ENCODE results near the gene TREH.
A peak's percentile ranks its signal among the peaks of the same experiment; 100 is the strongest.

Gene TREH

DNA sequence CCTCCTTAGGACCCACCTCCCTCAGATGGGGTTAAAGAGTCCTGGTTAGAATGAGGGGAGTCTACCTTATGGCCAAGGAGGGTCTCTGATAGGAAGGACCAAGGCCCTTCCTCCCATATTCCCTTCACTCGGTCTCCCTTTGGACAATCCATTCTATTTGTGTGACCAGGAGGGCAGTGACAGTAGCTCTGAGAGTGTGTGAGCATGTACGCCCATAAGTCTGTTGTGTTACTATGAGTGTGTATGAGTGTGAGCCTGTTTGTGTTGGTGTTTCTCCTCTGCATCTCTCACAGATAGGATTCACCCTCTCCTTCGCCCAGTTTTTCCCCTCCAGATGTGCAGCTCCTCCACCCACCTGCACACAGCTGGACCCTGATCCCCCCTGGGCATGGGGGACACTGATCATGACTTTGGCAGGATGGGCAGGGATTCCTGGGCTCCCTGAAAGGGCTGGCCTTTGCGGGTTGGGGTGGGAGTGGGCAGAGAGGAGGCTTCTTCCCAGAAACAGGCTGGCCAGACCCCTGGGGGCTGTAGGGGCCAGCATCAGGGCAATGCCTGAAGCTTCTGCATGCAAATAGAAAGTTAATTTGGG is 57.6 kb downstream of the TREH start:
- TF ChIP-seq, protein P1, sequence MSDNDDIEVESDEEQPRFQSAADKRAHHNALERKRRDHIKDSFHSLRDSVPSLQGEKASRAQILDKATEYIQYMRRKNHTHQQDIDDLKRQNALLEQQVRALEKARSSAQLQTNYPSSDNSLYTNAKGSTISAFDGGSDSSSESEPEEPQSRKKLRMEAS (IDR thresholded peaks at IDR 0.05; ENCODE audit: low read depth, low read length), result no peak
- TF ChIP-seq, protein P2, sequence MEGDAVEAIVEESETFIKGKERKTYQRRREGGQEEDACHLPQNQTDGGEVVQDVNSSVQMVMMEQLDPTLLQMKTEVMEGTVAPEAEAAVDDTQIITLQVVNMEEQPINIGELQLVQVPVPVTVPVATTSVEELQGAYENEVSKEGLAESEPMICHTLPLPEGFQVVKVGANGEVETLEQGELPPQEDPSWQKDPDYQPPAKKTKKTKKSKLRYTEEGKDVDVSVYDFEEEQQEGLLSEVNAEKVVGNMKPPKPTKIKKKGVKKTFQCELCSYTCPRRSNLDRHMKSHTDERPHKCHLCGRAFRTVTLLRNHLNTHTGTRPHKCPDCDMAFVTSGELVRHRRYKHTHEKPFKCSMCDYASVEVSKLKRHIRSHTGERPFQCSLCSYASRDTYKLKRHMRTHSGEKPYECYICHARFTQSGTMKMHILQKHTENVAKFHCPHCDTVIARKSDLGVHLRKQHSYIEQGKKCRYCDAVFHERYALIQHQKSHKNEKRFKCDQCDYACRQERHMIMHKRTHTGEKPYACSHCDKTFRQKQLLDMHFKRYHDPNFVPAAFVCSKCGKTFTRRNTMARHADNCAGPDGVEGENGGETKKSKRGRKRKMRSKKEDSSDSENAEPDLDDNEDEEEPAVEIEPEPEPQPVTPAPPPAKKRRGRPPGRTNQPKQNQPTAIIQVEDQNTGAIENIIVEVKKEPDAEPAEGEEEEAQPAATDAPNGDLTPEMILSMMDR (IDR thresholded peaks at IDR 0.05; ENCODE audit: low read depth, low read length), result no peak
- TF ChIP-seq MYC (IDR thresholded peaks at IDR 0.05; ENCODE audit: low read depth, low read length) (no peak), POLR2A (IDR thresholded peaks at IDR 0.05; ENCODE audit: extremely low read depth, insufficient read length) (no peak)
- no peak for DNase-seq (ENCODE audit: low read depth)
- no peak overlapping the region for H3K4me3 ChIP-seq (ENCODE audit: low read depth, low read length)

DNA sequence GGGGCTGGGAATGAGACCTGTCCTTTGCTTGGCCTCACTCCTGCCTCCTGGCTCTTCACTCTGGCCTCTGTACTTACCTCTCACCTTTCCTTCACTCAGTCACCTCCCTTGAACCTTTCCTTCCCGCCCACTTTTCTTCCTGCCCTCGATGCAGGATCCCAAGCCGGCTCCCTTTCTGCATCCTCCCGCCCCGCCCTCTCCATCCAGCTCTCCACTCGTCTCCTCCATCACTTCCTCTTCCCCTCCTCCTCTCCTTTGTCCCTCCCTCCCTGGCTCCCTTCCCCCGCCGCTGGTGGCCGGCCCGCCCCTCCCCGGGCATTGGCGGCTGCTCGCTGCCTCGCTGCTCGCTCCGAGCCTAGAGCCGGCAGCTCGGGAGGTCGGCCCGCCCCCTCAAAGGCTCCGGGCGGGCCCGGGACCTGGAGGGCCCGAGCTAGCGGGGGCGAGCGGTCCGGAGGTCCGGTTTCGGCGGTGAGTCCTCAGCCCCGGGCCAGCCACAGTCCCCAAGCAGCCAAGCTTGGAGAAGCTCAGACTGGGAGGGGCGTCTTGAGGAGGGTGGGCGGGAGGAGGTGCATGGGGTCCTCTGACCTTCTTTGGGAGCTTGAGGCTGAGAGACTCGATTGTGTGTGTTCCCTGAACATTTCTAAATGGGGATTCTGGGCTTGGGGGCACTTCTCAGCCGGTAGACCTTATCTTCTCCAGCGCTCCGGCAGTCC is 58.2 kb downstream of the TREH start:
- no peak for TF ChIP-seq MYC (IDR thresholded peaks at IDR 0.05; ENCODE audit: low read depth, low read length)
- TF ChIP-seq, protein P1 (IDR thresholded peaks at IDR 0.05; ENCODE audit: low read depth, low read length), result no peak
- TF ChIP-seq POLR2A (IDR thresholded peaks at IDR 0.05; ENCODE audit: extremely low read depth, insufficient read length), result no peak
- TF ChIP-seq, protein P2 (IDR thresholded peaks at IDR 0.05; ENCODE audit: low read depth, low read length), result no peak
- peak; percentile 61 for DNase-seq (ENCODE audit: low read depth)
- H3K4me3 ChIP-seq (ENCODE audit: low read depth, low read length), result no peak overlapping the region

DNA sequence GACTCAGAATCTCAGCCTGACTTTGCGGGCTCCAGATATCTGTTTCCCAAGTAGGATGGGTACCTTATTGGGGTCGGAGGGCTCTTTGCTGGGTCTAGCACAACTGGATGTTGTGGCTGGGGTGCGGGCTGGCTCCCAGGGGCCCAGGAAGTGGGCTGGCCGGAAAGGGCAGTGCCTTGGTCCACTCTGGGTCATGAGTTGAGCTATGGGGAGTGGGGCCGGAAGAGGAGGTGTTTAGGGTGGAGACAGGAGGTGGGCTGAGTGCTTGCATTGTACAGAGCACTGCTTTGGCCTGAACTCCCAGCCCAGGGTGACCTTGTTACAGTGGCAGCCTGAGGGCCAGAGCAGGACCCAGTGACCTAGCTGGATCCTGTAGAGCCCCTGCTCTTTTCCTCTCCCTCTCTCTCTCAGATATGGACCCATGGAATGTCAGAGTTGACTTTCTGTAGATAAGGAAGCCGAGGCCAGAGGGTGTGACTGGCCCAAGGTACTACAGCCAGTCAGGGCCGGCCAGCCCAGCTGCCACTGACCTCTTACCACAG is 58.9 kb downstream of the TREH start:
- H3K4me3 ChIP-seq (ENCODE audit: low read depth, low read length), result no peak overlapping the region
- TF ChIP-seq POLR2A (IDR thresholded peaks at IDR 0.05; ENCODE audit: extremely low read depth, insufficient read length) (no peak), MYC (IDR thresholded peaks at IDR 0.05; ENCODE audit: low read depth, low read length) (no peak)
- TF ChIP-seq, protein P1 (IDR thresholded peaks at IDR 0.05; ENCODE audit: low read depth, low read length), result no peak
- TF ChIP-seq, protein P2 (IDR thresholded peaks at IDR 0.05; ENCODE audit: low read depth, low read length), result no peak
- DNase-seq (ENCODE audit: low read depth), result no peak

DNA sequence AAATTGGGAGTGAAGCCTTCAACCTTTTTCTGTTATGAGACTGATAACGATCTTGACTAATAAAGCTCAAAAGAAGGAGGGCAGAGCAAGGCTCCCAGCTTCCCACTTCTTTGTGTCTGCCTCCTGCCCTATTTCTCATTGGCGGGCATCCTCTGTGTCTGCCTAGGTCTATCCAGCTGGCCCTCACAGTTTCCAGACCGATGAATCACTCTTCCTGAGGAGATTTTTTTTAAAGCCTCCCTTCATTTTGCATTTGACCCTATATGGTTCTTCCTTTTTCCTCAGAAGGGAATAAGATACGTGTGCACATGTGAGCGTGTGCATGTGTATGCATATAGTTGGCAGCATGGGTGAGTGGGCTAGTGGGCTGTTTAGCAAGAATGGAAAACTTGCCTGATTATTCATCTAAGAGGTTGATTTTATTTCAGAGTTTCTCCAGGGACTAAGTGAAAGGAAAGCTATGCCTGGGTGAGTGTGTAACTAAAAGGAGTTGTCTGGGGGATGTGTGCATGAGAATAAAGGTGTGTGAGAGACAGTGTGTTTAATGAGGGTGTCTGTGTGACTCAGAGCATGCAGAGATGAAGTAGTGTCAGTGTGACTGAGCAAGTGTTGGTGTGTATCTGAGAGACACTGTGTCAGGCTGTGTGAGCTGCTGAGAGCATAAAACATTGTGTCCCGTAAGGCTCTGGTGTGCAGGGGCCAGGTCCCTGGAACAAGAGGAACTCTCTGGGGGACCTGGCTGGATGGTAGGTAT is 59.8 kb downstream of the TREH start:
- TF ChIP-seq, protein P1 (IDR thresholded peaks at IDR 0.05; ENCODE audit: low read depth, low read length), result peak; percentile 65
- TF ChIP-seq, protein P2 (IDR thresholded peaks at IDR 0.05; ENCODE audit: low read depth, low read length), result no peak
- DNase-seq (ENCODE audit: low read depth), result peak; percentile 63
- H3K4me3 ChIP-seq (ENCODE audit: low read depth, low read length), result no peak overlapping the region

DNA sequence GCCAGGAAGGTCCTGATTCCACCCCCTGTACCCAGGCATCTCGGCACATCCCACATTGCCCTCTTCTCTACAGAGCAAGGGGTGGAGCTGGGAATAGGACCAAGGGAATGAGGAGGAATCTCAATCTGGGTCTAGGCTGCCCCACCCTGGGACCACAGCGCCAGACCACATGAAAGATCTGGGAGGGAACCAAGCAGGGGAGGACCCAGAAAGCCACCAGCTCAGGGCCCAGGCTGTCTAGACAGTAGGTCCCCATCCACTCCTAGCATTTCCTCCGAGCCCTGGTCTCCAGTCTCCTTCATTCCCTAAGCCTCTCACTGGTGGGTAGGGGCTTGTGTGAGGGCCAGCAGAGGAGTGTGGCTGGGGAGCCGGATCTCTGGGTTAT is 60.5 kb downstream of the TREH start:
- no peak for DNase-seq (ENCODE audit: low read depth)
- no peak overlapping the region for H3K4me3 ChIP-seq (ENCODE audit: low read depth, low read length)
- TF ChIP-seq POLR2A (IDR thresholded peaks at IDR 0.05; ENCODE audit: extremely low read depth, insufficient read length) (no peak), MYC (IDR thresholded peaks at IDR 0.05; ENCODE audit: low read depth, low read length) (no peak)
- TF ChIP-seq, protein P2 (IDR thresholded peaks at IDR 0.05; ENCODE audit: low read depth, low read length), result no peak
- TF ChIP-seq, protein P1 (IDR thresholded peaks at IDR 0.05; ENCODE audit: low read depth, low read length), result no peak

Measured in NB4 (cell line).